Lung (tissue), 12 donors: Measurements from ENCODE around the gene CARMIL1. TPM values are rescaled to one million over a fixed set of nuclear protein-coding genes. Genes with fewer than 3 reads are reported as not detected.
A peak's percentile ranks its signal among the peaks of the same experiment; 100 is the strongest.

Experiments used
- ATAC-seq: fragments of 200-7000 bp; cut with Tn5 transposase; one replicate; pipeline ENCODE4 v1.9.1; 2020; ENCODE audit warnings: moderate number of reproducible peaks; ENCODE audit not compliant: insufficient read depth, low FRiP score
- DNase-seq, 3 donors: peaks; one replicate each; pipeline ENCODE4 v3.0.0-alpha.2; 2013 to 2017
- H3K27ac ChIP-seq, 2 donors: one replicate each; pipeline ENCODE4 v1.5.1; 2013; ENCODE audit warnings: mild to moderate bottlenecking in 2 of 2, moderate library complexity in 2 of 2, control low read depth in 1 of 2, inconsistent platforms in 1 of 2, low read depth in 1 of 2, low read length in 1 of 2
- H3K27me3 ChIP-seq, 3 donors: one replicate each; pipeline ENCODE4 v1.5.1; 2013; ENCODE audit warnings: low read length in 2 of 3; ENCODE audit not compliant: control insufficient read depth in 3 of 3, insufficient read depth in 3 of 3
- H3K36me3 ChIP-seq, 4 donors: one replicate each; pipeline ENCODE4 v1.5.1; 2013; ENCODE audit warnings: low read length in 4 of 4, mild to moderate bottlenecking in 1 of 4, moderate library complexity in 1 of 4; ENCODE audit not compliant: control insufficient read depth in 4 of 4, insufficient read depth in 4 of 4
- H3K4me1 ChIP-seq, 5 donors: one replicate each; pipeline ENCODE4 v1.5.1; 2013; ENCODE audit warnings: low read length in 5 of 5, mild to moderate bottlenecking in 2 of 5, moderate library complexity in 1 of 5; ENCODE audit not compliant: control insufficient read depth in 5 of 5, insufficient read depth in 5 of 5
- H3K4me3 ChIP-seq: one replicate; pipeline ENCODE4 v1.5.1; 2013; ENCODE audit warnings: mild to moderate bottlenecking, control low read depth, moderate library complexity
- H3K9ac ChIP-seq, 2 donors: one replicate each; pipeline ENCODE4 v1.5.1; 2013; ENCODE audit warnings: low read length in 2 of 2, control low read depth in 1 of 2; ENCODE audit not compliant: insufficient read depth in 1 of 2
- H3K9me3 ChIP-seq, 4 donors: one replicate each; pipeline ENCODE4 v1.5.1; 2013; ENCODE audit warnings: low read length in 3 of 4, mild to moderate bottlenecking in 1 of 4, moderate library complexity in 1 of 4; ENCODE audit not compliant: control insufficient read depth in 4 of 4, insufficient read depth in 3 of 4
- WGBS, 2 donors: extraction: QIAGEN DNeasy Blood & Tissue Kit; methylation state at CpG; one replicate each; pipeline ENCODE4 v1.1.7; 2013; 5-methylcytosine and 5-hydroxymethylcytosine counted together
- polyA plus RNA-seq, 2 donors: library from polyadenylated mRNA; stranded (reverse); fragments of 200-250 nt; gene quantifications; one replicate each; pipeline ENCODE4 v1.2.1, GENCODE V29; 2013
- total RNA-seq, 2 donors: library from RNA; depleted of rRNA in 1 of 2; stranded (reverse); fragments of >200 nt in 1 of 2; gene quantifications; one replicate each; pipeline ENCODE4 v1.2.1, GENCODE V29; 2014 to 2021
- TF ChIP-seq, protein P1 (sequence below): IDR thresholded peaks from 2 replicates; pipeline ENCODE4 v1.5.1; 2012; ENCODE audit warnings: mild to moderate bottlenecking; ENCODE audit errors: control extremely low read depth, extremely low read depth
- donor health status: control.
- donor health status: control.
- donor health status: Bipolar disorder and iron deficiency.
- donor health status: healthy.
- donor health status: DM: yes; HTN: yes; CAD: no.

Gene CARMIL1
- total and polyA plus RNA-seq, 4 donors, result 8.0 to 38.3 (median 34.9) TPM

DNA sequence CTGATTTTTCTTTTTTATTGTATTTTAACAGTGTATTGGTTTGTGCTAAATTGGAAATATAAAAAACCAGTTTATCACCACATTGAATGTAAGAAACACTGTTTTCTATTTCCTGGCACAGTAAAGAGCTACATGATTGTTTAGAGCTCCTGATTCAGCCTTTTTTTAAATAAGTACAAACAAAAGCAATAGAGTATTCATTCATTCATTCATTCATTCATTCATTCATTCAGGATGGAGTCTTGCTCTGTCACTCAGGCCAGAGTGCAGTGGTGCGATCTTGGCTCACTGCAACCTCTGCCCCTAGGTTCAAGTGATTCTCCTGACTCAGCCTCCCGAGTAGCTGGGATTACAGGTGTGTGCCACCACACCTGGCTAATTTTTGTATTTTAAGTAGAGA lies 276.0 kb downstream of the CARMIL1 start:
- Histone ChIP-seq H3K4me3 (no peak overlapping the region), H3K27ac (no peak overlapping the region), H3K9me3 (no peaks in the 10 kb centered on the region), H3K27me3 (no peaks in the 10 kb centered on the region), H3K36me3 (peaks cover 0 to 6% (median 0%) of the 10 kb centered on the region in 4 donors), H3K9ac (no peak overlapping the region), H3K4me1 (no peaks in the 10 kb centered on the region)
- TF ChIP-seq, protein P1, sequence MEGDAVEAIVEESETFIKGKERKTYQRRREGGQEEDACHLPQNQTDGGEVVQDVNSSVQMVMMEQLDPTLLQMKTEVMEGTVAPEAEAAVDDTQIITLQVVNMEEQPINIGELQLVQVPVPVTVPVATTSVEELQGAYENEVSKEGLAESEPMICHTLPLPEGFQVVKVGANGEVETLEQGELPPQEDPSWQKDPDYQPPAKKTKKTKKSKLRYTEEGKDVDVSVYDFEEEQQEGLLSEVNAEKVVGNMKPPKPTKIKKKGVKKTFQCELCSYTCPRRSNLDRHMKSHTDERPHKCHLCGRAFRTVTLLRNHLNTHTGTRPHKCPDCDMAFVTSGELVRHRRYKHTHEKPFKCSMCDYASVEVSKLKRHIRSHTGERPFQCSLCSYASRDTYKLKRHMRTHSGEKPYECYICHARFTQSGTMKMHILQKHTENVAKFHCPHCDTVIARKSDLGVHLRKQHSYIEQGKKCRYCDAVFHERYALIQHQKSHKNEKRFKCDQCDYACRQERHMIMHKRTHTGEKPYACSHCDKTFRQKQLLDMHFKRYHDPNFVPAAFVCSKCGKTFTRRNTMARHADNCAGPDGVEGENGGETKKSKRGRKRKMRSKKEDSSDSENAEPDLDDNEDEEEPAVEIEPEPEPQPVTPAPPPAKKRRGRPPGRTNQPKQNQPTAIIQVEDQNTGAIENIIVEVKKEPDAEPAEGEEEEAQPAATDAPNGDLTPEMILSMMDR, result no peak
- DNase-seq (no peak), ATAC-seq (no peak)
- WGBS, 2 donors, result 92 to 93% methylated on average over 2 of the region's 2 CpGs

DNA sequence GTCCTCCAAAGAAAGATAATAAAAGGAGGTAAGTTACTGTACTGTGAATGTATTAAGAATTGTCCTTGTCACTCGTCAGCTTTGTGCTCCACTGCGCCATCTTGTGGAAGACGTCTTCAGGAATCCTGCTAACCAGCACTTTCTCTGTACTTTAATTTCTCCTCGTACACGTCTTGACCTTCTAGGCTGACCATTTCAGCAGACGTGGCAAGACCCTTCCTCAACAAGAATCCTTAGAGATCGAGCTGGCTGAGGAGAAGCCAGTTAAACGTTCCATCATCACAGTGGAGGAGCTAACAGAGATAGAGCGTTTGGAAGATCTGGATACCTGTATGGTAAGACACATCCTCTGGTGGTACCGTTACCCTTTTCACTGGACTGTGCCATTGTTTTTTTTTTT lies 277.3 kb downstream of the CARMIL1 start:
- H3K27ac ChIP-seq, result no peak overlapping the region
- no peaks in the 10 kb centered on the region for H3K27me3 ChIP-seq
- H3K4me1 ChIP-seq, result no peaks in the 10 kb centered on the region
- H3K4me3 ChIP-seq, result no peak overlapping the region
- DNase-seq (peak; percentile 76 to 85 (median 79)), ATAC-seq (no peak)
- H3K9me3 ChIP-seq, result no peaks in the 10 kb centered on the region
- H3K36me3 ChIP-seq, result peaks cover 0 to 2% (median 0%) of the 10 kb centered on the region in 4 donors
- H3K9ac ChIP-seq, result no peak overlapping the region
- TF ChIP-seq, protein P1, result peak; percentile 64
- WGBS, 2 donors, result 24 to 26% methylated on average over 10 of the region's 10 CpGs

DNA sequence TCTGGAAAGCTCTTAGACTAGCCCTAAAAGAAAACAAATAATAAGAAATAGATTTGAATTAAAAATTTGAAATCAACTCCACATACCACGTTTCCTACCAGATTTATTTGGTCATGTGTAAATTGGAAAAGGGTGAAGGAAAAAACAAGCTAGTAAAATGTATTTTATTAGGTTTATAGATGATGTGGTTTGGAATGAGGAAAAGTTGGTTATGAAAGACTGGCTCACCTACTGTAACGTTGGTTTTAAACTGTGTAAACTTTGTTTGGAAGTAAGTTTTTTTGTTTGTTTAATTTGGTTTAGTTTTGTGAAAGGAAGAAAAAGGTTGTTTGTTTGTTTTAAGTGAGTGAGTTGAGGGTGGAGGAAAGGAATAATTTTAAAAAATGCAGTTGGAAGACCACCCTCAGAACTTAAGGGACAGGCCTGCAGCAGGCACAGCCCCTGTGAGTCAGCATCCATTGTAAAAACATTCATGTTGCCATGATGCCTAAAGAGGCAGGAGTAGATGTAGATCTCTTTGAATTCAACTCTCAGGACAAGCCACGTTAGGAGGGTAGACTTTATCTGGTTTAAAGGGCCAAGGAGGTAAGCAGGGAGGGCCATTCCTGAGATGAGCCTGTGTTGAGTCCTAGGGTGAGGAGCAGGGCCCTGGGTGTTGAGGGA lies 279.1 kb downstream of the CARMIL1 start:
- Histone ChIP-seq H3K36me3 (peaks cover 0 to 2% (median 0%) of the 10 kb centered on the region in 4 donors), H3K9me3 (no peaks in the 10 kb centered on the region), H3K27me3 (no peaks in the 10 kb centered on the region), H3K27ac (no peak overlapping the region), H3K4me1 (no peaks in the 10 kb centered on the region), H3K4me3 (no peak overlapping the region), H3K9ac (no peak overlapping the region)
- DNase-seq (no peak), ATAC-seq (no peak)
- TF ChIP-seq, protein P1, result no peak
- WGBS, 2 donors, result 67 to 83% methylated on average over 3 of the region's 3 CpGs

DNA sequence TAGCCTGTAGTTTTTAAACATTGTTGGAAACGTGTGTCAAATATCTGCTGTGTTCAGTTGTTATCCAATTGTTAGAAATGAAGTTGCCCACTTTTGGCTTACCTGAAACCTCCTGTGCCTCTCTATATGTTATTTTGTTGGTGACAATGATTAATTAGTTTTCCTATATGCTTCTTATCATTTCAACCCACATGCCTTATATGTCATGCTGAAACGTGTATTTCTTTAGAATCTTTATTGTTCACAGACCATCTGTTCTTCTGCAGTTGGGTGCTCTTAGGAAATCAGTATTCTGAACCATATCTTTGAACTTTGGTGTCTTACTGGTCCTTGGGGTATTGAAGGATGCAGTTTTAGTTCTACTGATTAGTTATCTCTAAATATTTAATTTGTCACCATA lies 281.7 kb downstream of the CARMIL1 start:
- Histone ChIP-seq H3K9me3 (no peaks in the 10 kb centered on the region), H3K36me3 (peaks cover 0 to 2% (median 0%) of the 10 kb centered on the region in 4 donors), H3K9ac (no peak overlapping the region), H3K4me3 (no peak overlapping the region), H3K27ac (no peak overlapping the region), H3K27me3 (no peaks in the 10 kb centered on the region), H3K4me1 (no peaks in the 10 kb centered on the region)
- WGBS, 2 donors, result 62 to 63% methylated on average over 2 of the region's 2 CpGs
- ATAC-seq (no peak), DNase-seq (no peak)
- TF ChIP-seq, protein P1, result no peak
